ENCODE data around the gene WFIKKN1.

DNA sequence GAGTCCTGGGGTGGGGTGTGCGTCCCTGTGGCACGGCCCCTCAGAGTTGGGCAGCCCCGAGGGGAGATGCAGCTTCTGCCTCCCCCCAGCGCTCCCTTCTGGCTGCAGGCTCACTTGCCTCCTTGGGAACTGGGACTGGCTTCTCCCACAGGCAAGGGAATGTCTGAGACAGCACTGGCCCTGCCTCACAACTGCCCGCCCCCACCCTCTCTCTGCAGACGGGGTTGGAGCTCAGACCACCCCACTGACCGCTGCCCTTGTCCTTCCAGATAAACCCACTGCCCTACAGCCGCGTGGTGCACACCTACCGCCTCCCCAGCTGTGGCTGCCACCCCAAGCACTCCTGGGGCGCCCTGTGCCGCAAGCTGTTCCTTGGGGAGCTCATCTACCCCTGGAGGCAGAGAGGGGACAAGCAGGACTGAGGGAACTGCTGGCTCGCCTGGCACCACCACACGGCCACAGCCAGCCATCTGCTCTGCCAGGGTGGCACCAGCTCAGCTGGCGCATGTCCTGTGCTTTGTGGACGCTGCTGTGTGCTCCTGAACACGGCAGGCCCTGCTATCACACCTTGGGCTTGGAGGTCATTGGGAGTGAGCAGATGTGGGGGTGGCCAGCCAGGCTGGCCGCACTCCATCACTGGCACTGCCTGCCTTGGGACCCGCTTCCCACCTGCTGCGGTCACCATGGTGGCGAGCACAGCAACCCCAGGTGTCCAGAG, 48.0 kb upstream of the WFIKKN1 start:
- TF ChIP-seq CTCF (IDR thresholded peaks at IDR 0.05; ENCODE audit: low read depth, low read length, poor library complexity, severe bottlenecking) = no peak
- TF ChIP-seq EZH2phosphoT487 (IDR thresholded peaks at IDR 0.05; ENCODE audit: borderline replicate concordance, low read length) = no peak
